Mesothelial cell of epicardium (in vitro differentiated cells): ENCODE measurements around the gene PARD3B. TPM values are rescaled to one million over a fixed set of nuclear protein-coding genes. Genes with fewer than 3 reads are reported as not detected.

Experiments used
- DNase-seq, 2 experiments: peaks; one replicate each; pipeline ENCODE4 v3.0.0; 2021; ENCODE audit warnings: low spot score in 2 of 2; ENCODE audit not compliant: unreplicated experiment in 2 of 2
- H3K27ac Mint-ChIP-seq: 2 replicates; pipeline ENCODE4 v1.8.0; 2021; ENCODE audit warnings: mixed read lengths
- H3K27me3 Mint-ChIP-seq: 2 replicates; pipeline ENCODE4 v1.8.0; 2021; ENCODE audit warnings: low read depth, mixed read lengths
- H3K36me3 Mint-ChIP-seq: 2 replicates; pipeline ENCODE4 v1.8.0; 2021; ENCODE audit warnings: mixed read lengths
- H3K4me1 Mint-ChIP-seq: 2 replicates; pipeline ENCODE4 v1.8.0; 2021; ENCODE audit warnings: mixed read lengths
- H3K4me3 Mint-ChIP-seq: 2 replicates; pipeline ENCODE4 v1.8.0; 2021; ENCODE audit warnings: mild to moderate bottlenecking, moderate library complexity, mixed read lengths
- H3K9me3 Mint-ChIP-seq: 2 replicates; pipeline ENCODE4 v1.8.0; 2021; ENCODE audit warnings: mixed read lengths
- CTCF ChIP-seq: fragments of 200-600 bp; sonication (generic); IDR thresholded peaks from one replicate; pipeline ENCODE4 v1.5.0; 2021; ENCODE audit warnings: antibody characterized with exemption; ENCODE audit not compliant: unreplicated experiment
- total RNA-seq: library from RNA; stranded (reverse); gene quantifications from 3 replicates; pipeline ENCODE4 v1.2.1, GENCODE V29; 2021

Gene PARD3B
- total RNA-seq, 1 donor from 2014 or later = 23.4 TPM

- Mint-ChIP-seq H3K4me1 (peaks cover 11% of the 10 kb centered on the region), H3K27me3 (no peaks in the 10 kb centered on the region), H3K9me3 (no peaks in the 10 kb centered on the region), H3K4me3 (no peak overlapping the region), H3K36me3 (no peaks in the 10 kb centered on the region), H3K27ac (no peak overlapping the region)
- TF ChIP-seq CTCF = no peak
- no peak for DNase-seq
Observed at GRCh38 chr2:205188239-205189138, 643.2 kb downstream of the PARD3B start.

- H3K4me3 Mint-ChIP-seq = no peak overlapping the region
- no peak for DNase-seq
- no peak for TF ChIP-seq CTCF
- H3K27me3 Mint-ChIP-seq = no peaks in the 10 kb centered on the region
- H3K27ac Mint-ChIP-seq = no peak overlapping the region
- H3K9me3 Mint-ChIP-seq = no peaks in the 10 kb centered on the region
- H3K4me1 Mint-ChIP-seq = peaks cover 12% of the 10 kb centered on the region
- no peaks in the 10 kb centered on the region for H3K36me3 Mint-ChIP-seq
Observed at GRCh38 chr2:205189301-205189700, 644.0 kb downstream of the PARD3B start.

- H3K9me3 Mint-ChIP-seq = no peaks in the 10 kb centered on the region
- TF ChIP-seq CTCF = no peak
- no peaks in the 10 kb centered on the region for H3K36me3 Mint-ChIP-seq
- no peaks in the 10 kb centered on the region for H3K27me3 Mint-ChIP-seq
- no peak for DNase-seq
- H3K27ac Mint-ChIP-seq = no peak overlapping the region
- no peak overlapping the region for H3K4me3 Mint-ChIP-seq
- H3K4me1 Mint-ChIP-seq = peaks cover 12% of the 10 kb centered on the region
Observed at GRCh38 chr2:205190528-205190927, 645.3 kb downstream of the PARD3B start.

GRCh38 chr2:205193125-205193835, 648.0 kb downstream of the PARD3B start:
- H3K27ac Mint-ChIP-seq = no peak overlapping the region
- H3K4me1 Mint-ChIP-seq = peaks cover 16% of the 10 kb centered on the region
- no peak overlapping the region for H3K4me3 Mint-ChIP-seq
- H3K27me3 Mint-ChIP-seq = no peaks in the 10 kb centered on the region
- no peaks in the 10 kb centered on the region for H3K9me3 Mint-ChIP-seq
- no peaks in the 10 kb centered on the region for H3K36me3 Mint-ChIP-seq
- no peak for TF ChIP-seq CTCF
- DNase-seq = no peak

GRCh38 chr2:205193836-205194228, 648.6 kb downstream of the PARD3B start:
- Mint-ChIP-seq H3K36me3 (no peaks in the 10 kb centered on the region), H3K4me1 (peaks cover 16% of the 10 kb centered on the region), H3K27me3 (no peaks in the 10 kb centered on the region), H3K9me3 (no peaks in the 10 kb centered on the region), H3K27ac (no peak overlapping the region), H3K4me3 (no peak overlapping the region)
- no peak for TF ChIP-seq CTCF
- DNase-seq = no peak
